Brain microvascular endothelial cell (primary cell): ENCODE measurements around the gene NFATC1.

Source experiments
- DNase-seq: peaks from one replicate; pipeline ENCODE4 v3.0.0-alpha.2; 2020
- H3K27ac ChIP-seq: fragments of 250-450 bp; sonication (Bioruptor Pico); 2 replicates; pipeline ENCODE4 v1.5.1; 2020; ENCODE audit warnings: mild to moderate bottlenecking, moderate library complexity
- H3K27me3 ChIP-seq: fragments of 250-450 bp; sonication (Bioruptor Pico); replicated peaks from 2 replicates; pipeline ENCODE4 v1.5.1; 2020; ENCODE audit warnings: mild to moderate bottlenecking
- H3K36me3 ChIP-seq: fragments of 250-450 bp; sonication (Bioruptor Pico); replicated peaks from 2 replicates; pipeline ENCODE4 v1.5.1; 2020; ENCODE audit warnings: mild to moderate bottlenecking
- H3K4me3 ChIP-seq: 2 replicates; pipeline ENCODE4 v1.5.1; 2011; ENCODE audit warnings: low read depth, mild to moderate bottlenecking, control low read depth, low read length, moderate library complexity
- in situ Hi-C: cut with HindIII; loops from 2 replicates; pipeline ENCODE4 v1.10.0; 2017; ENCODE audit warnings: low sequenced_read_pairs, low pct_ligation_motif_present
- TF ChIP-seq, protein P1 (sequence below): IDR thresholded peaks from 2 replicates; pipeline ENCODE4 v1.5.1; 2011; ENCODE audit warnings: low read depth, mild to moderate bottlenecking, moderate library complexity, low read length, control low read depth, inconsistent platforms; ENCODE audit errors: missing control alignments

Gene NFATC1

DNA sequence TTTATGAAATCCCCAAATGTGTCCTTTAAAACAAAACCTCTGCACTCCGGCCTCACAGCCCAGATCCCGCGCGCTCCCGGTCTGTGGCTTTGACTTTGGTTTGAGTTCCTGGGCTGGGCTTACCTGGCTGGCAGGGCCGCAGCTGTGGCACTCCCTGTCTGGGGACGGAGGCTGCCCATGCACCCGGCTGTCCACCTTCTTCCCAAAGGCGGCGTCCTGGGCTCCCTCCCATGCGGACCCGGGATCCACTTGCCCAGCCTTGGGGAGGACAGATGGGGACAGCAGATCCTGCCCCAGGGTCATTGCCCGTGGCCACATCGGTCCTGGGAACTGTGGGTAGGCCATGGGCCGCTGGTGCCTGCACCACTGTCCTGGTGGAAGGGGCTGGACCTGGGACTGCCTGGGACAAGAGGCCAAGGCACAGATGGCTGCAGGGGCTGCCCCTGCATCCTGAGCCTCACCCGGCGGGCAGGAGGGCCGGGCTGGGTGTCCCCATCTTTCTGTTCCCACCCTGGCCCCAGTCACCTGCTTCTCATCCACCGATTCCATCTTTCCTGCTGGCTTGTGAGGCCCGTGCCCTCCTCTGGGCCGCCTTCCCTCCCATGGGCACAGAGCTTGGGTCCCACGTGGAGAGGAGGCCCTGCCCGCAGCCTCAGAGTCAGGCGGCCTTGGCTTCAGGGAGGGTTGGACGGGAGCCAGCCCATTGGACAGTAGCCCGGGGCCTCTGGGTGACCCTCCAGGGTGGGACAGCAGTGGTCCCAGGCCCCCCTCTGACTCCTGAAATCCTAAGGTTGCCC lies 27.7 kb downstream of the NFATC1 start:
- H3K36me3 ChIP-seq: no peaks in the 10 kb centered on the region
- TF ChIP-seq, protein P1, sequence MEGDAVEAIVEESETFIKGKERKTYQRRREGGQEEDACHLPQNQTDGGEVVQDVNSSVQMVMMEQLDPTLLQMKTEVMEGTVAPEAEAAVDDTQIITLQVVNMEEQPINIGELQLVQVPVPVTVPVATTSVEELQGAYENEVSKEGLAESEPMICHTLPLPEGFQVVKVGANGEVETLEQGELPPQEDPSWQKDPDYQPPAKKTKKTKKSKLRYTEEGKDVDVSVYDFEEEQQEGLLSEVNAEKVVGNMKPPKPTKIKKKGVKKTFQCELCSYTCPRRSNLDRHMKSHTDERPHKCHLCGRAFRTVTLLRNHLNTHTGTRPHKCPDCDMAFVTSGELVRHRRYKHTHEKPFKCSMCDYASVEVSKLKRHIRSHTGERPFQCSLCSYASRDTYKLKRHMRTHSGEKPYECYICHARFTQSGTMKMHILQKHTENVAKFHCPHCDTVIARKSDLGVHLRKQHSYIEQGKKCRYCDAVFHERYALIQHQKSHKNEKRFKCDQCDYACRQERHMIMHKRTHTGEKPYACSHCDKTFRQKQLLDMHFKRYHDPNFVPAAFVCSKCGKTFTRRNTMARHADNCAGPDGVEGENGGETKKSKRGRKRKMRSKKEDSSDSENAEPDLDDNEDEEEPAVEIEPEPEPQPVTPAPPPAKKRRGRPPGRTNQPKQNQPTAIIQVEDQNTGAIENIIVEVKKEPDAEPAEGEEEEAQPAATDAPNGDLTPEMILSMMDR: no peak
- peaks cover 4% of the 10 kb centered on the region for H3K27me3 ChIP-seq
- in situ Hi-C loops: no loop called here
- H3K27ac ChIP-seq: no peak overlapping the region
- no peak overlapping the region for H3K4me3 ChIP-seq
- DNase-seq: no peak

DNA sequence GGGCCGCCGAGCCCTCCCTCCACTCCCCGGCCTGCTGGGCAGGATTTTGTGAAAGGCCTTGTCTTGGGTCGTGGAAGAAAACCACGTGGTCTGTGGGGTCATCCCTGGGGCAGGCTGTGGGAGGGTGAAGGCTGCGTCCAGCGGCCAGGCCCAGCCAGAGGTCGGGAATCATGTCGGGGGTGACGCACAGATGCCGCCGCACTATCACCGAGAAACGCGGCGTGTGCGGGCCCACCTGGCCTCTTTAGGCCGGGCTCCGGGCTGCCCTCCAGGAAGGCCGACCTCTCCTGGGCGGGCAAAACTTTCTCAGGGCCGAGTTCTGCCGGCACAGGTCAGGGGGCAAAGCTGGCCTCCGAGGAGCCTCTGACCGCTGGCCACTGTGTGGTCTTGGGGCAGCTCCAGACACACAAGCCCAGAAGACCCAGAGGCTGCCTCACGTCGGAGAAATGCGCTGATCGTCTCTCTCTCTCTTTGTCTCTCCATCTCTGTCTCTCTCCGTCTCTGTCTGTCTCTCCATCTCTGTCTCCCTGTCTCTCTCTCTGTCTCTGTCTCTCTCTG lies 28.4 kb downstream of the NFATC1 start:
- Histone ChIP-seq H3K27ac (no peak overlapping the region), H3K27me3 (peaks cover 4% of the 10 kb centered on the region)

DNA sequence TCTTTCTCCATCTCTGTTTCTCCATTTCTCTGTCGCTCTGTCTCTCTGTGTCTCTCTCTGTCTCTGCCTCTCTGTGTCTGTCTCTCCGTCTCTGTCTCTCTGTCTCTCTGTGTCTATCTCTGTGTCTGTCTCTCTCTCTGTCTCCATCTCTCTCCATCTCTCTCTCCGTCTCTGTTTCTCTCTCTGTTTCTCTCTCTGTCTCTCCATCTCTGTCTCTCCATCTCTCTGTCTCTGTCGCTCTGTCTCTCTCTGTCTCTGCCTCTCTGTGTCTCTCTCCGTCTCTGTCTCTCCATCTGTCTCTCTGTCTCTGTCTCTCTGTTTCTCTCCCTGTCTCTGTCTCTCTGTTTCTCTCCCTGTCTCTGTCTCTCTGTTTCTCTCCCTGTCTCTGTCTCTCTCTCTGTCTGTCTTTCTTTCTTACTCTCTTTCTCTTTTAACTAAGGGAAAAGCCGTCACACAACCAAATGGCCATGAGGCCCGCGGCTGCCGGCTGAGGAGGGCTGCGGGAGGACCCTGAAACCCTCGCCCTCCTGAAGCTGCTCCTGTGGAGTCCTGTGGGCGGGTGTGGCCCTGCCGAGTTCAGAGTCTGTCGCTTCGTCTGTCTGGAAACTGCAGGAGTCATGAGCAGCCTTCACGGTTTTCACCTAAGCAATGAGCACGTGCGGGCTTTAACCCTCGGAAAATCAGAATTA lies 29.3 kb downstream of the NFATC1 start:
- no peak for DNase-seq
- Histone ChIP-seq H3K4me3 (no peak overlapping the region), H3K27me3 (peaks cover 4% of the 10 kb centered on the region), H3K36me3 (no peaks in the 10 kb centered on the region), H3K27ac (no peak overlapping the region)
- in situ Hi-C loops: no loop called here
- TF ChIP-seq, protein P1: no peak

More for the DNA sequence above, 28.4 kb downstream of the NFATC1 start:
- Histone ChIP-seq H3K4me3 (no peak overlapping the region), H3K36me3 (no peaks in the 10 kb centered on the region)
- in situ Hi-C loops: no loop called here
- no peak for DNase-seq
- TF ChIP-seq, protein P1: no peak

DNA sequence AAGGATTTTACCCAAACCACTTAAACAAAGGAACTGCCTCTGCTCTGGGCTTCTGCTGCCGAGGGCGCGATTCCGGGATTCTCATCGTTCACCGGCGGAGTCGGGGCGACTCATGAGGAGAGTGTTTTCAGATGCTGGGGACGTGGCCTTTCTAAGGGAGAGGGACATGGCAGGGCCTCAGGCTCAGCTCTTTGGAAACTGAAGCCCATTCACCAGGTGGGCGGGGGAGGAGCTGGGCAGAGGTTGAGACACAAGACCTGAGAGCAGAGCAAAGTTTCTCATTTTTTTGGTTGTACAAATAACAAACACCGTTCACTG lies 29.8 kb downstream of the NFATC1 start:
- DNase-seq: no peak
- TF ChIP-seq, protein P1: no peak
- H3K27ac ChIP-seq: no peak overlapping the region
- H3K4me3 ChIP-seq: no peak overlapping the region
- in situ Hi-C loops: no loop called here
- peaks cover 4% of the 10 kb centered on the region for H3K27me3 ChIP-seq
- no peaks in the 10 kb centered on the region for H3K36me3 ChIP-seq

DNA sequence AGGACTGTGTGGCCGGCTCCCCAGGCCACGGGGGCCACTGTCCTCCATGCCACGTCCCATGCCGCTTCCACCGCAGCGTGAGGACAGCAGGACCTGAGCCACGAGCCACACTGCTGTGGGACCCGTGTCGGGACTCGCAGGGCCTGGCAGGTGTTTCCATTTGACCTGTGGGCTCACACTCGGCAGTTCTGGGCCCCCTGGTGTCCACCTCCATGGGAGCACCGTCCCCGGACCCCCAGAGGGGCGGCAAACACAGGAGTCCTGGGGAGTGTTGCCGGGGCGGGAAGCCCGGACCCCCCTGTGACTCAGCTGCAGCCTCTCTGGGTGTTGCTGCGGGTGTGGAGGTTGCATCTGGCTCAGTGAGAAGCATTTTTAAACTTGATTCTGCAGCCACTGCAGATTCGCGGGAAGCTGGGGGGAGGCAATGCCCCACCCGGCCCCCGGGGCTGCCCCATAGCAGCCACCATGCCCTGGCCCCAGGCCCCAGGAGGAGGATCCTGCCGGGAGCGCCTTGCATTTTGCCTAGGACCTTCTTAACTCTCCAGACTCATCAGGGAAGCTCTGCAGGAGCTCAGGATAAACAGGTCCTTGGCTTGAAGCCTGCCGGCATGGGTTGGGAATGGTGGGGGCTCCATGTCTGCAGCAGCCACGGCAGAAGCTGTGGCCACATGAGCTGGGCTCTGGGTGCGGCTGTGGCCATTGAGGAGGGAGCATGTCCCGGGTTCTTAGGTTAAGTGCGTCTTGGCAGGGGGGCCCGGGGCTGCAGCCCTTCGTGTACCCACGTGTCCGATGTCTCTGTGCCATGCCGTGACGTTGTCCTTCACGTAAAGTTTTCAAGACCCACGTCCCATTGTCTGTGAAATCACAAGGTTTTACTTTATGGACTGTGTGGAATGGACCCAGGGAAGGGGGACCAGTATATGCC lies 30.9 kb downstream of the NFATC1 start:
- DNase-seq: no peak
- Histone ChIP-seq H3K36me3 (no peaks in the 10 kb centered on the region), H3K4me3 (no peak overlapping the region), H3K27me3 (peaks cover 4% of the 10 kb centered on the region), H3K27ac (no peak overlapping the region)
- TF ChIP-seq, protein P1: no peak
- in situ Hi-C loops: no loop called here
